ENCODE results near the gene DUSP18.
"Not testable (repeated sequence)": the region's sequence is repeated elsewhere in the genome, so short reads cannot be mapped to it uniquely, and the experiment has no call there.

- not testable (repeated sequence) for TF ChIP-seq YY1 (IDR thresholded peaks at IDR 0.05; ENCODE audit: insufficient read depth, insufficient read length); ZNF274 (IDR thresholded peaks at IDR 0.05; ENCODE audit: low read depth, low read length); SUZ12 (IDR thresholded peaks at IDR 0.05; ENCODE audit: extremely low read depth, insufficient read depth, insufficient read length)
These were observed 42.3 kb upstream of the DUSP18 start for GRCh38 chr22:30709980-30710379.
